IPS-18c (cell line): ENCODE measurements around the gene ENOX1.

Experiments used
- H3K4me3 ChIP-seq: 2 replicates; pipeline ENCODE4 v1.7.0; 2013; ENCODE audit warnings: low read depth, mild to moderate bottlenecking, low read length, moderate library complexity; ENCODE audit not compliant: insufficient read depth
- H3K9me3 ChIP-seq: one replicate; pipeline ENCODE4 v1.6.1; 2013; ENCODE audit warnings: mild to moderate bottlenecking, low read length, moderate library complexity; ENCODE audit not compliant: control insufficient read depth, insufficient read depth

The ENOX1 gene

DNA sequence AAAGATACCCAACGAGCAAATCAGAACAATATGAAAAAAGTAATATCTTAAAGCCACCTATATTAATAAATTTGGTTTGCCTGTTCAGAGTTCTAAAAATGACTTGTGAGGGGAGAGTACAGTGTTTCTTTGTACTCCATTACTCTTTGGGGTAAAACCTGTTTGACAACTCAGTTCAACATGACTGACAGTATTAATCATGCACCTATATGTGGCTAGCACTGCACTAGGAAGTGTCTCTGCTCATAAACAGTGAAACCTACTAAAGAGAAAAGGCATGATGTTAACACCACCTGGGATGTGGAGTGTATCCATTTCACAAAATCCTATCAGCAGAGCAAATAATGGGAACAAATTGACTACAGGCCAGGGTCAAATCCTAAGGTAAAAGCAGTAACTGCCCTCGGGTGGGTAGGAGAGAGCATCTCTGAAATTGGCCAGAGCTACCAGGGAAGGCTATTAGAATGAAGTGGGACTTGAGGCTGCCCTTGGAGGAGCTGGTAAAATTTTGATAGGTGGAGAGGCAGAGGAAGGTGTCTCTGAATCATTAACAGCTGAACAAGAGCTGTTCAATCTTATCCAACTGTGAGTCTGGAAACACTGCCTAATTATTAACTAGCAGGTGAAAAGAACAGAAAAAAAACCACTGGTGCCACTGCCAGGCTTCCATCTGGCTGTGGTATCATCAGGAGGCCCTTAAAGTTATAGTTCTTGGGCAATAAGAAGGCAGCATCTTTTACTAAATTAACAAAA lies 398.3 kb downstream of the ENOX1 start:
- Histone ChIP-seq H3K9me3 (no peaks in the 10 kb centered on the region), H3K4me3 (no peak overlapping the region)

DNA sequence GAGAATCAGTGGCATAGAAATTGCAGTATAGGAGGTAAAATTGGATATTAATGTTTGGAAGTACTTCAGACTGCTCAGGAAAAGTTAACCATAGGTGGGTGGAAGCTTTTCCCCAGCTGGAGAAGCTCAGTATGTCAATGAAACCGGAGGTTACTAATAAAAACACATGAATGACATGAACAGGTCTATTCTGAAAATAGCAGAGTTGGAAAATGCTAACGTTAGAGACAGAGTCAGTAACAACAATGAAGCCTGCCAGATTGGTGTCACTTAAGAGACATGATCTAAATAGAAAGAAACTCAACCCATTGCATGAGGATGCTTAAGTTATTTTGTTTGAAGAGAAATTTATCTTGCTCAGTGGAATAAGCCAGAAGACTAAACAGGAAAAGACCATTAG lies 398.9 kb downstream of the ENOX1 start:
- Histone ChIP-seq H3K9me3 (no peaks in the 10 kb centered on the region), H3K4me3 (no peak overlapping the region)

DNA sequence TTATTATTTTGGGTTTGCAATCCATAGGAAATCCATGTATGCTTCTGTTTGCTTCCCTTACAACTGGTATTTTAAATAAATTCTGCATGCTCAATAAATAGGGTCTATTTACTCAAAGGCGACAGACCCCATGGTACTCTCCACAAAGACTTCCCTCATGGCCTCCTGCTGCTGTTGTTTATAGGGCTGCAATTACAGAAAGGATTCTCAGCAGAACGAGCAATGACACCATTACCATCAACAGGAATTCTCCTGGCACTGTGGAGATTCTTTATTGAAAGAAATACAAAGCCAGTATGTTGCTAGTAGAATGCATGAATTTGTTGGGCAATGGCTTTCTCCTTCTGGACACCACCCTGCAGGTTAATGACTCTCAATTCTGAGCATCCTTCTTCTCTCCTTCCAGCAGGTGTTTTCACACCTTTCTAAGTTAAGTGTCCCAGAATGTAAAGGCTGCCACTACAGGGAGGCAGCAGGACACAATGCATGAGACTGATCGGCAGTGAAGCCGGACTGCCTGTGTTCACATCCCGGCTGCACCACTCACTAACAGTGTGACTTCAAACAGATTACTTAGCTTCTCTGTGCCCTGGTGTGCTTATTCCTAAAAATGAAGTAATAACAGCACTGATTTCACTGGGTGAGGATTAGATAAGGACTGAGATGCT lies 403.1 kb downstream of the ENOX1 start:
- Histone ChIP-seq H3K4me3 (no peak overlapping the region), H3K9me3 (no peaks in the 10 kb centered on the region)

DNA sequence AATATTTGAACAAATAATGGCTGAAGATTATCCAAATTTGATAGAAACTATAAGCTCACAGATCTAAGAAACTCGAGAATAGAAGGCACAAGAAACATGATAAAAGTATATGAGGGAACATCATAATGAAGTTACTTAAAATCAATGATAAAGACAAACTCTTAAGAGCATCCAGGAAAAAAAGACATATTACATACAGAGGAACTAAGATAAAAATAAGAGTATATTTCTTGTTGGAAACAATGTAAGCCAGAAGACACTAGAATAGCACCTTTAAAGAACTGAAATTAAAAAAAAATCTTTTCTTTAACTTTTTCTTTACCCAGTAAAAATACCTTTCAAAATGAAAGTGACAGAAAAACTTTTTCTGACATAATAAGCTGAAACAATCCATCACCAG lies 407.0 kb downstream of the ENOX1 start:
- no peak overlapping the region for H3K4me3 ChIP-seq
- H3K9me3 ChIP-seq, result no peaks in the 10 kb centered on the region

DNA sequence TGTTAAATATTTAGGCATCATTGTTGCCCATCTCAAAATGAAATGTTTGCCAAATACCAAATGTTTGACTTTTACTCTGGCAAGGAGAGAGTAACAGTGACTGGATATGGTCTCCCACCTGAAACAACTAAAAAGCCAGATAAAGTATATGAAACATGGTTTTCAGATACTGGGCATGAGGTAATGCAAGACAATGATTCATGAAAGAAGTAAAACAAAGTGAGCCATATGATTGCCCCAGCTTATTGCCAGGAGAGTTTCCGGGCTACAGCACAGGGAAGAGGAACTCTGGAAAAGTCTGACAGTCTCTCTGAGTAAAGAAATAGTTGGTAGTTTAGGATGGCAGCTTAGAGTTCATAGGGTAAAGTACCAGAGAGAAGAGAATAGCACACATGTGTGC lies 408.8 kb downstream of the ENOX1 start:
- Histone ChIP-seq H3K9me3 (peaks cover 4% of the 10 kb centered on the region), H3K4me3 (no peak overlapping the region)

DNA sequence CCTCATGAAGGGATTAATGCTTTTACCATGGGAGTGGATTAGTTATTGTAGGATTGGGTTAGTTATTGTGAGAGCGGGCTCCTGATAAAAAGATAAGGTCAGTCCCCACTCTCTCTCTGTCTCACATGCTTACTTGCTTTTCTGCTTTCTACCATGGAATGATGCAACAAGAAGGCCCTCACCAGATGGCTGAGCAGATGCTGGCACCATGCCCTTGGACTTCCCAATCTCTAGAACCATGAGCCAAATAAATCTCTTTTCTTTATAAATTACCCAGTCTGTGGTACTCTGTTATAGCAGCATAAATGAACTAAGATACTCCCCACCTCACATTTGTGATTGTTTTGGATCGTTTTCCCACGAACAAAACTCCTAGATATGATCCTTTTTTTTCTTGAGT lies 409.6 kb downstream of the ENOX1 start:
- no peak overlapping the region for H3K4me3 ChIP-seq
- peaks cover 4% of the 10 kb centered on the region for H3K9me3 ChIP-seq

DNA sequence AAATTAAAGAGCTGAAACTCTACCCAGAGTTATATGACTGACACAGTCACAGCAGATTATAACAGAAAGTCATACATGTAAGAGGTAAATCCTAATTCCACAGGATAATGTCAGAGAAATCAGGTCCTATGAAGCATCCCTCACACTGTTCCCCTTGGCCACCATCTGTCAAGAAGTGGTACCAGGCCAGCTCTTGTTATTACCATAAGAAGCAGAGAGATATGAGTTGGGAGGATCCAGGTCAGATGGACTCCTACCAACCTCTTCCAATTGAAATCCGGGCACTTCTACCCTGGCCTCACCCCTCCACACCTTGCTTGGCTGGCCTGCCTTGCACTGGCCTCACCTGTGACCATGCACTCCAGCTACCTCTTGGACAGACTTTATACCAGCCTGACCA lies 410.2 kb downstream of the ENOX1 start:
- Histone ChIP-seq H3K9me3 (peaks cover 4% of the 10 kb centered on the region), H3K4me3 (no peak overlapping the region)

DNA sequence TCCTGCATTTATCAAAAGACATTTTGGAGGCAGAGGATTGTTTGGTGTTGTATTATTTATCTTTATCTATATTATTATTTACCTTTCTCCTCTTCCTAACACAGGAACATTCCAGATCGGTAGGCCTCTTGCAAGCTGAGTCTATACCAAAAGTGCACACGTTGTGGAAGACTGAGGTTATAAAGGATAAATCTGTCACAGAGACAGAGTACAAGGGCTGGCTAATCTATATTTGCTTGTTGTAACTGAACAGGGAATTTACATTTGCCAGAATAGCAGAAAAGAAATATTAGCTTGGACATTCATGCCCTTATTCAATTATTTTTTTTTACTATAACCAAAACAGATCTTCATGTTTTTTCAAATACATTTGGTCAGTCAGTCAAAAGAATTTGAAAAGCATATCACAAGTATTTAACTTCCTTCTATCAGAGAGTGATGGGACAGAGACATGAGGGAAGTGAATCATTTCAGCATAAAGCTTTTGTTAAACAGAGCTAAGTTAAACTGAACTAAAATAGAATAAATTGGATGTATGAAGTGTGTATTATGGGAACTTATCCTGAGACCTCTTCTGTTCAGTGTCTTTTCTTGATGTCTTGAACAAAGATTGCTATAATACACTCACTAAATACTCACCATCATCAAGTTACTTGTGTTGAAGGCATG lies 410.8 kb downstream of the ENOX1 start:
- no peak overlapping the region for H3K4me3 ChIP-seq
- H3K9me3 ChIP-seq, result peaks cover 4% of the 10 kb centered on the region

DNA sequence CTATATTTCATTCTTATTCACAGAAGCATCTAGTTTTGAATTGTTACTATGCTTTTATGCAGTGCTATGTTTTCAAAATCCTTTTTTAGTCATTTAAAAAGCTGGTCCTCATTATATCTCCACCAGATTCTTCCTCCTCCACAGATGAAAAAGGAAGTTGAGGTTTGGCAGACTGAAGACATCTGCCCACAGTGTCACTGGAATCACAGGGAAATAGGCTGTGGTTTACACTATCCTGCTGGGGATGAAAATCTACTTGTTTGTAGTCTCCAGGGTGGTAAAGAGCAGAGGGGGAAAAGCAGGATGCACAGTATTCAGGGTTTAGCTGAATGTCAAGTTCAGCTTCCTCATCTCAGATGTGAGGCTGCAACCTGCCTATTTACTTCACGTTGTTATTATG lies 412.2 kb downstream of the ENOX1 start:
- no peak overlapping the region for H3K4me3 ChIP-seq
- H3K9me3 ChIP-seq, result peaks cover 6% of the 10 kb centered on the region

DNA sequence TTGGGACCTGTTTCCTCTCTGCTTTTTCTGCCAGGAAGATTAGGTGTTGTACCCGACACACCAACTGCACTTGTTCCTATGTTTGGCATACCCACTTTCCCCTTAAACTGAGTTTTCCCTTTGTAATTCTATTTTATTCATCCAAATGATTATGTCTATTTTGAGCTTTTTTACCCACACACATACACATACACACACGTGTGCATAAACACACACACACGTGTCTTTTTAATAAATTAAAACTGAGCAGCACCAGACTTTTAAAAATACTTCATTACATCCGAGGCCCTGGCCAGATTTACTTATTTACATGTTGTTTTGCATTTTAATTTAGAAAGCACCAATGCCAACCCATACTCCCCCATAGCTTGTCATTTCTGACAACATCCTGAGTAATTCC lies 413.4 kb downstream of the ENOX1 start:
- H3K9me3 ChIP-seq, result peaks cover 6% of the 10 kb centered on the region
- H3K4me3 ChIP-seq, result no peak overlapping the region

DNA sequence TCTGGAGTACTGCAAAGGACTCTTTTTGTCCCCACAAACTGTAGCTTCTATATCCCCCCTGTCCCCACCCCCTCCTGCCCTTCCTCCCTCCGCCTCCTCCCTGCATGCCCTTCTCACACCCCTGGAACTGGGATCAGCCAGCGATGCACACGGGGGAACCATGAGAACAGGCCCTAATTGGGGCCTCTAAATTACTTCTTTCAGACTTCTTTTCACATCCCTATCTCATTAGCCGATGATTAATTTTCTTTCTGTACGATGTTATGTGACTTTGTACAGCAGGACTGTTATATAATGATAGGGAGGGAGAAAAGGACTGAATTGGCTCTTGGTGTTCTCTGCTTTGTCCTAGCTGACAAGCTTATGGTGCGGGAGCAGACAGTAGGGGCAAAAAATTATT lies 415.9 kb downstream of the ENOX1 start:
- no peak overlapping the region for H3K4me3 ChIP-seq
- peaks cover 6% of the 10 kb centered on the region for H3K9me3 ChIP-seq

DNA sequence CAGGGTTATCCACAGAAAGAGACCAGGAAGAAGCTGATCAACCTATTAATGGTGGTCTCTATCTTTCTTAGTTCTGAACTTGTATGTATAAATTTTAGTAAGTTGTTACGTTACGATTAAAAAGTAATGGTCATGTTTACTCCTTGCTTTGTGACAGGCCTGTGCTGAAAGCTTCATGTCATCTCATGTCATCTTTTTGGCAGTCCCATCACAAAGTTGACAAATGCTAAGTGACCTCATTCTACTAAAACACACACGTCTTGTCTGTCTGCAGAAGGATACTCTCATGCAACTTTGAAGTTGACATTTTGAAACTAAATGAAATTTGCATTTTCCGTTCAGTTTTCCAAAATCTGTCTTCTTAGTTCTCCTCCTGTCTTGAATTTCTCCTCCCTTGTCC lies 417.5 kb downstream of the ENOX1 start:
- Histone ChIP-seq H3K9me3 (peaks cover 6% of the 10 kb centered on the region), H3K4me3 (no peak overlapping the region)

DNA sequence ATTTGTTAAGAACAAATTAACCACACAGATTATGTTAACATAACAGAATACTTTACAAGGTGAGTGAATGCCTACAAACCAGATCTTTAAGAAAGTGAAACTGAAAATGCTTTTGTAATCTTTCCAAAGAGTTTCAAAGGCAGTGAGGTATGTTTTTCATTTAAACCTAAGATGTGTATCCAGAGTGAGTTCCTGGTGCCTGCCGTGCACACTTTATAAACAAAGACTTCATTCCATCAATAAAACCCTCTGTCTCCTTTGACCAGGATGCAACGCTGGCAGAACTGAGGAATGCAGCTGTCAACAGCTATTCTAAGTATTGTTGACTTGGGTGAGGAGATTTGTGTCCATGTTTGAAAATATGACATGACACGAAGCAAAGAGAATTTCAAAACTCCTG lies 418.8 kb downstream of the ENOX1 start:
- Histone ChIP-seq H3K9me3 (peaks cover 2% of the 10 kb centered on the region), H3K4me3 (no peak overlapping the region)

DNA sequence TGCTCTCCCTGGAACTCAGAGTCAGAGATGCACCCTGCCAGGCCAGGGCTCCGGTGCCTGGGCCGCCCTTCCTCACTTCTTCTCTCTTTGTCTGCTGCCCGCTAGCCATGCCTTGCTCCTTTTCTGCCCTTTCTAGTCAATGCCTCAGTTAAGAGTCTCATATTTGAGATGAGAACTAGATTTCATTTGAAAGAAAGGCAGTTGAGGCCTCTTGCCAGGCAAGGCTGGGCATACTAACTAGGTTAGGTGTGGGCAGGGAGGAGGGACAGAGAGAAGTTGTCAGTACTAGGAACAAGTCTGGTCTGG lies 421.8 kb downstream of the ENOX1 start:
- Histone ChIP-seq H3K9me3 (peaks cover under 1% of the 10 kb centered on the region), H3K4me3 (no peak overlapping the region)

DNA sequence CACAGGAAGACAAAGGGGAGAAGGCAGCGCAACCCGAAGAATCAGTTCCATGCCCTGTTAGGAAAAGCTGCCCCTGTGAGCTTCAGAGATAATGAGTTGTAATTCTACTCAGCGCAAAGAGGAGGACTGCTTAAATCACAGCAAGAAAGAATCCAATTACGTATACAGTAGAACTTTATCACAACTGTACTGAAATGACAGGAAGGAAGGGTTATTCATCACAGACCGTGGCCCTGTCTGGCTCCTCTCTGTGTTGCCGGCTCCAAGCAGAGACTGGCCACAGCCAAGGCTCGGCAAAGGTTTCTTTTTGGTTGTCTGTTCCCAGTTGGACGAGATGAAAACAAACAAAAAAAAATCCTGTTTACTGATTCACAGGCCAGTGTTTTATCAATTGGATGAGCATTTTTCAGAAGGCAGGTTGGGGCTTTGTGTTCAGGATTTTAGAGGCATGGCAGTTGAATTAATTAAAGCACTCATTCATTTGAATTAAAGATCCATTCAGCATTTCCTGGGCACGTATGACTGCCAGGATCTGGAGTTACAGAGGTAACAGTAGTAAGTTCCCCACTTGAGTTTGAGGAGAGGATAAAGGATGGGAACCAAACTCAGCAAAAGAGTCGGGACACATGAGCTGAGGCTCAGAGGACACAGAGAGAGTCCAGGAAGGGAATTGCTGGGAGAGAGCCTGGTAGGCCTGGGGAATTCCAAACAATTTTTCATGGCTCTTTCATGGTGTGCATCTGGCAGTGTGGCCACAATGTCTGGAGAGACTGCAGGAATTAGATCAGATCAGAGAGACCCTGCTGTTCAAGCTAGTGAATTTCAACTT lies 422.3 kb downstream of the ENOX1 start:
- no peak overlapping the region for H3K4me3 ChIP-seq
- H3K9me3 ChIP-seq, result no peaks in the 10 kb centered on the region

DNA sequence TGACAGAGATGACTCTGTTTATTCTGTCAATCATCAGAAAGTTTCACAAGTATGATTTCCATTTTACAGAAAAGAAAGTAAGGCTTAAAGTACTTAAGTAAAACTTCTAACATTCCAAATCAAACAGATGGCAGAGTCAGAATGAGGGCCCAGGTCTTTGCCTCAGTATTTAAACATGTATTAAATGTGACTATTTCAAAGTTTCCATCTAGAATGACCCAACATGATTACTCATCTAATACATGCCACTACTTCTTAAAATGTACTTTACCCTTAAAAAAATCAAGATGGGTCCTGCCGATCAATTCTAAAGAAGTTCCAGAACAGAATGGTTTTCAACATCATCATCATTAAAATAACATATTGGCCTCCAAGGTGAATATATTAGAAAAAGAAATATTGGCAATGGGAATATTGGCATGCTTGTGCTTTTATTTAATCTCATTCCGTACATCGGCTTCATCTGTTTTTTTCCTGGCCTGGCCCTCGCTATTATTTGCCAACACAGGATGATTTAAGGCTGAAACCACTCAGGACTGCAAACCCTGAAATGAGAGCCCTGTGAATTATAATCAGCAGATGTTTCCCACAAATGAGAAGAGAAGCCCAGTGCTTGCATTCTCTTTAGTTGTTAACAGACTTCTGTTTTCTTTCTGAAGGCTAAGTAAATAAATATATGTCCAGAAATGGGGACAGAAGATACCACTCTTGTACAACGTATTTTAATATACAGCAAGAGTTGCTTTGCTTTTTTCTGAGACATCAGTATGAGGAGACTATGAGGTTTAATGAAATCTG lies 423.4 kb downstream of the ENOX1 start:
- no peaks in the 10 kb centered on the region for H3K9me3 ChIP-seq
- H3K4me3 ChIP-seq, result no peak overlapping the region

DNA sequence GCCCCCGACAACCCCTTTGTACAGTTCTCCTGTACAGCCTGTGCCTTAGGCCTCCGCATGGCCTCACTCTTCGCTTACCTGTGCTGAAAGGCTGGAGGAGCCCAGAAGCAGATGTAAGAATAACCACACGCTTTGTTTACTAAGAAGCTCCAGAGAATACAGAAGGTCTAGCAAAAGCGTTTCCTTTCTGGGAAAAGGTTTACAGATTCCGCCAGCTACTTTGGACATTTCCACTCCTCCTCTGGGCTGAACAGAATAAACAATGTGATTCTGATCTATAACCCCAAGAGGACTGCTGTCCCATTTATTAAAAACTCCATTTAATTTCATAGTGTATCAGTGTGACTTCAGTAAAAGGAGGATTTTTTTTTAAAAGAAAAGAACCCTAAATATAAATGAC lies 424.2 kb downstream of the ENOX1 start:
- H3K9me3 ChIP-seq, result no peaks in the 10 kb centered on the region

More for the DNA sequence above, 424.2 kb downstream of the ENOX1 start:
- H3K4me3 ChIP-seq, result no peak overlapping the region
